ENCODE results near the gene YBEY. TPM values are rescaled to one million over a fixed set of nuclear protein-coding genes. Genes with fewer than 3 reads are reported as not detected.
A peak's percentile ranks its signal among the peaks of the same experiment; 100 is the strongest.
"Not testable (repeated sequence)": the region's sequence is repeated elsewhere in the genome, so short reads cannot be mapped to it uniquely, and the experiment has no call there.

Gene YBEY
- total RNA-seq (10 to 100 TPM; 11.9 to 25.7 (median 16.7) TPM), polyA plus RNA-seq (10 to 100 TPM; 15.8 to 18.1 TPM)
- long read RNA-seq, donor 1, partial matches to known transcripts, result 3 of 7 reads
- long read RNA-seq, donor 1, other reads (novel, unspliced or antisense), result 2 of 7 reads
- long read RNA-seq, donor 2, transcript YBEY-206 (5 exons, 744 nt), result major isoform, 10 of 19 reads
- long read RNA-seq, donor 2, partial matches to known transcripts, result 5 of 19 reads
- long read RNA-seq, donor 2, other reads (novel, unspliced or antisense), result 3 of 19 reads
- long read RNA-seq, donor 3, partial matches to known transcripts, result 2 of 12 reads
- long read RNA-seq, donor 3, other reads (novel, unspliced or antisense), result 7 of 12 reads

GRCh38 chr21:46285761-46286647 is at the start of gene YBEY:
Gene YBEY (plus strand): TSS chr21:46286342. CDS start chr21:46286914, 572 bp downstream.
- peak; percentile 91 for DNase-seq
- TF ChIP-seq CTCF (IDR thresholded peaks at IDR 0.05), result peak in 8 of 9 donors; percentile 7 to 62 (median 38)
- intact Hi-C loops (cut with DNase I), result loop anchor here in 4 of 10 donors (1.0 to 10.0 kb wide), 6 partner anchors 36 to 101 kb away; partner anchors contain the start of genes PCNT (in 3 of the 4), C21orf58 (in 2 of the 4), LSS (in 1 of the 4) and SPATC1L (in 1 of the 4)
- Histone ChIP-seq H3K27me3 (no peaks in the 10 kb centered on the region), H3K4me3 (peak within 1 kb of the TSS; percentile 59 to 93 (median 82)), H3K36me3 (peaks cover 0 to 54% (median 9%) of the 10 kb centered on the region in 9 donors), H3K27ac (peak within 1 kb of the TSS; percentile 89 to 98 (median 94)), H3K9me3 (no peaks in the 10 kb centered on the region), H3K4me1 (peaks cover 22 to 68% (median 52%) of the 10 kb centered on the region in 9 donors)
- ATAC-seq, result peak; percentile 97 to 98 (median 98)
- WGBS, 2 donors, result 0 to 1% methylated on average over 72 to 102 of the region's 105 CpGs

- ATAC-seq, result no peak
- WGBS, 2 donors, result 94 to 96% methylated on average over 5 of the region's 5 CpGs
- H3K27me3 ChIP-seq, result no peaks in the 10 kb centered on the region
Measured at GRCh38 chr21:46237474-46237873, 48.7 kb upstream of the YBEY start.

DNA sequence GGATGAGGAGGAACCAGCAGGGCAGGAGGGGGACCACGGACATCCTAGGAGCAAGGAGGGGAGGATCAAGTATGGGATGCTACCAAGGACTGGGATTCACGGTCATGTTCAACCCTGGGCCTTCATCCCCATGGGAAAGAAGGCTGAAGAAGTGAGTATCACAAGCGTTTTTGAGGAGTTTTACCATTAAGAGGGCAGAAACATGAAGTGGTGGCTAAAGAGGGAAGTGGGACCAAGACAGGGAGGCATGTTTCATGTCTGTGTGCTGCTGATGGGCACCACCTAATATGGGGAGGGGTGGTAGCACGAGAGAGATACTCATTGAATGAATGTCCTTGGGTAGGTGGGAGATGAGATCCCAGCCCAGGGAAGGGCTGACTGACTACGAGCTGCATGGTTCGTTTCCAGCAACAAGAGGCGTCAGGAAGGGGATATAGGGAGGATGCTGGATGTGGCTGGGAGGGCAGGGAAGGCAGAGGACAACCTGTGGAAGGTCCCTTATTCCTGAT is 46.3 kb upstream of the YBEY start:
- no peak for TF ChIP-seq CTCF (IDR thresholded peaks at IDR 0.05)
- Histone ChIP-seq H3K9me3 (no peaks in the 10 kb centered on the region), H3K27ac (no peak overlapping the region), H3K36me3 (peaks cover 0 to 100% (median 68%) of the 10 kb centered on the region in 9 donors), H3K4me3 (no peak overlapping the region), H3K27me3 (no peaks in the 10 kb centered on the region), H3K4me1 (no peaks in the 10 kb centered on the region)
- intact Hi-C loops (cut with DNase I), result loop anchor here in 1 of 10 donors (10.0 kb wide), 1 partner anchor 95 kb away; no protein-coding TSS in a partner anchor
- ATAC-seq (no peak), DNase-seq (no peak)
- WGBS, 2 donors, result 87 to 89% methylated on average over 7 of the region's 7 CpGs

More at GRCh38 chr21:46237474-46237873, 48.7 kb upstream of the YBEY start:
- Histone ChIP-seq H3K9me3 (no peaks in the 10 kb centered on the region), H3K4me1 (no peaks in the 10 kb centered on the region), H3K36me3 (peaks cover 0 to 100% (median 48%) of the 10 kb centered on the region in 9 donors), H3K27ac (no peak overlapping the region), H3K4me3 (no peak overlapping the region)
- intact Hi-C loops (cut with DNase I), result loop anchor here in 1 of 10 donors (10.0 kb wide), 1 partner anchor 93 kb away; no protein-coding TSS in a partner anchor
- no peak for TF ChIP-seq CTCF (IDR thresholded peaks at IDR 0.05)
- DNase-seq, result no peak

- H3K9me3 ChIP-seq; H3K27ac ChIP-seq; intact Hi-C loops (cut with DNase I); DNase-seq; H3K4me1 ChIP-seq; H3K27me3 ChIP-seq; H3K4me3 ChIP-seq; ATAC-seq: not testable (repeated sequence)
- 93 to 97% methylated on average over 1 of the region's 1 CpG for WGBS, 2 donors
- peaks cover 0 to 100% (median 66%) of the 10 kb centered on the region in 9 donors for H3K36me3 ChIP-seq
Measured at GRCh38 chr21:46241577-46241976, 44.6 kb upstream of the YBEY start.

Measured in heart right ventricle (tissue), 16 donors.